ENCODE results near the gene IPO13.

DNA sequence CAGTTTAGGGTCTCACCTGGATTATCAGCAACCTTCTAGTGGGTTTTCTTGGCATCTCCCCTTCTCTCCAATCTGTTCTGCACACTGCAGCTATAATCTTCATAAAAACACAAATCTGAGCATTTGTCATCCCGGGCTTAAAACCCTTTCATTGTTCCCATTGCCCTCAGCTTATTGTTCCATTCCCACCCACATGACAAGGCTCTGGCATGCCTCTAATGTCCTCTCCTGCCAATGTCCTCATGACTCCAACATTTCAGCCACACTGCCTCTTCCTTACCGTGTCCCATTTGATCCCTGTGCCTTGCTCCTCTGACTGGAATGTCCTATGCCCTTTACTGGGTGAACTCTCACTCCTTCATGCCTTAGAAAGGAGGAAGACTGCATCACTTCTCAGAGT, 15.6 kb downstream of the IPO13 start:
- TF ChIP-seq, protein P1, sequence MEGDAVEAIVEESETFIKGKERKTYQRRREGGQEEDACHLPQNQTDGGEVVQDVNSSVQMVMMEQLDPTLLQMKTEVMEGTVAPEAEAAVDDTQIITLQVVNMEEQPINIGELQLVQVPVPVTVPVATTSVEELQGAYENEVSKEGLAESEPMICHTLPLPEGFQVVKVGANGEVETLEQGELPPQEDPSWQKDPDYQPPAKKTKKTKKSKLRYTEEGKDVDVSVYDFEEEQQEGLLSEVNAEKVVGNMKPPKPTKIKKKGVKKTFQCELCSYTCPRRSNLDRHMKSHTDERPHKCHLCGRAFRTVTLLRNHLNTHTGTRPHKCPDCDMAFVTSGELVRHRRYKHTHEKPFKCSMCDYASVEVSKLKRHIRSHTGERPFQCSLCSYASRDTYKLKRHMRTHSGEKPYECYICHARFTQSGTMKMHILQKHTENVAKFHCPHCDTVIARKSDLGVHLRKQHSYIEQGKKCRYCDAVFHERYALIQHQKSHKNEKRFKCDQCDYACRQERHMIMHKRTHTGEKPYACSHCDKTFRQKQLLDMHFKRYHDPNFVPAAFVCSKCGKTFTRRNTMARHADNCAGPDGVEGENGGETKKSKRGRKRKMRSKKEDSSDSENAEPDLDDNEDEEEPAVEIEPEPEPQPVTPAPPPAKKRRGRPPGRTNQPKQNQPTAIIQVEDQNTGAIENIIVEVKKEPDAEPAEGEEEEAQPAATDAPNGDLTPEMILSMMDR (conservative IDR thresholded peaks at IDR 0.05) = no peak
- TF ChIP-seq ZFX (IDR thresholded peaks at IDR 0.05) = no peak

Measured in C4-2B (cell line).